ENCODE measurements around the gene LY6G5C. TPM values are rescaled to one million over a fixed set of nuclear protein-coding genes. Genes with fewer than 3 reads are reported as not detected.

LY6G5C gene
- total RNA-seq, 1 experiment from 2014 or later: 2.6 TPM

- no peak overlapping the region for H3K4me2 ChIP-seq
Observed at GRCh38 chr6:31689249-31690110, 8.6 kb upstream of the LY6G5C start.

DNA sequence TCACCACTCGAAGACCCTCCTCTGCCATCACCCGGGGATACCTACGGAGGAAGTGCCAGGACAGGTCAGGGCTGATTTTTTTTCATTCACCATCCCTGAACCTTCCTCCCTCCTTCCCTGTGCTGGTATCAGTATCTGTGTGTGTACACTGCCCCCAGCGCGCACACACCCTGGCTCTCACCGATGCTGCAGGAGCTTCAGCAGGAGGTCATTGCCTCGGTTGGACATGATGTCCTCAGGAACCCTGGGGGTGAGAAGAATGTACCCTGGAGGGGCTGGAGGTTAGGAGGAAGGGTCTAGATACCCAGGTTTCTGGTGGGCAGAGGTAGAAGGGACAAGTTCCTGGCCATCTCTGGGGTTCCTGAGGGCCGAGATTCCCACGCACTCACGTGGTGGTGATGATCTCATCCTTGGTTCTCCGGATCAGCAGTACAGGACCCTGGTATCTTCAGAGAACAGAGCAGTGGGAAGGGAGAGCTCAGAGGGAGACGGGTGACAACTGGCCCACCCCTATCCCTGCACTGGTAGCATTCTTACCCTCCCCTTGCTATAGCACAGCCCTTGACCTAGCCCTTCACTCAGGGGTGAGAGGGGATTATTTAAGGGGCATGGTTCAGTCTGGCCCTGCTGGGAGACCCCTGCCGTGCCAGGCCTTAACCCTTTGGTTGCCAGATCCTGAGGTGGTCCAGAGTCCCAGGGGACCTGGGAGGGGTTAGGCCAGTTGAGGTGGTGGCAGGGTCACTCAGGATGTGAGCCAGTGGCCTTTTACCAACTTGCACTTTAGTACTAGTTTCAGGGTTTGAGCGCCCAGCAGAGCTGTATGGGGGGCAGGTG lies 7.2 kb upstream of the LY6G5C start:
- H3K79me2 ChIP-seq (ENCODE audit: low read depth): no peaks in the 10 kb centered on the region
- no peak overlapping the region for H2AFZ ChIP-seq
- H3K27ac ChIP-seq: no peak overlapping the region
- no peak for DNase-seq
- H3K4me1 ChIP-seq (replicated peaks; ENCODE audit: insufficient read depth): no peaks in the 10 kb centered on the region; the same call in 1 of the 2 replicates
- no peak overlapping the region for H3K4me3 ChIP-seq
- no peaks in the 10 kb centered on the region for H3K9me3 ChIP-seq (ENCODE audit: insufficient read depth, low read depth)
- ChIA-PET POLR2A (ENCODE audit: unreplicated experiment) (no interaction called here), CTCF (interaction anchor here (1.0 kb wide), 1 partner anchor 50 kb away, joined by 3 read pairs; no protein-coding TSS in a partner anchor)
- H3K27me3 ChIP-seq (ENCODE audit: insufficient read depth, low read depth): no peaks in the 10 kb centered on the region
- intact Hi-C loops (cut with micrococcal nuclease; ENCODE audit: unreplicated experiment): loop anchor here (10.0 kb wide), 1 partner anchor 187 kb away; the partner anchor contains the start of gene SLC44A4
- H3K36me3 ChIP-seq (ENCODE audit: low read depth): no peaks in the 10 kb centered on the region
- TF ChIP-seq CTCF (conservative IDR thresholded peaks at IDR 0.05): no peak
- no TSS peak for BruUV-seq (replicated peaks)
- H3K9me2 ChIP-seq (ENCODE audit: insufficient read depth): no peaks in the 10 kb centered on the region
- no peaks in the 10 kb centered on the region for H4K20me1 ChIP-seq (ENCODE audit: insufficient read depth)
- H3F3A ChIP-seq (ENCODE audit: insufficient read depth, low read depth): no peaks in the 10 kb centered on the region; the same call in 1 of the 2 replicates
- H3K4me2 ChIP-seq: no peak overlapping the region

More at GRCh38 chr6:31689249-31690110, 8.6 kb upstream of the LY6G5C start:
- intact Hi-C loops (cut with micrococcal nuclease; ENCODE audit: unreplicated experiment): loop anchor here (10.0 kb wide), 1 partner anchor 185 kb away; the partner anchor contains the start of gene SLC44A4
- no TSS peak for BruUV-seq (replicated peaks)
- Histone ChIP-seq H3K9me3 (ENCODE audit: insufficient read depth, low read depth) (no peaks in the 10 kb centered on the region), H3K4me3 (no peak overlapping the region), H2AFZ (no peak overlapping the region), H3K27ac (no peak overlapping the region), H3F3A (ENCODE audit: insufficient read depth, low read depth) (no peaks in the 10 kb centered on the region; the same call in 1 of the 2 replicates), H3K9me2 (ENCODE audit: insufficient read depth) (no peaks in the 10 kb centered on the region), H3K27me3 (ENCODE audit: insufficient read depth, low read depth) (no peaks in the 10 kb centered on the region), H4K20me1 (ENCODE audit: insufficient read depth) (no peaks in the 10 kb centered on the region), H3K36me3 (ENCODE audit: low read depth) (no peaks in the 10 kb centered on the region), H3K79me2 (ENCODE audit: low read depth) (no peaks in the 10 kb centered on the region), H3K4me1 (replicated peaks; ENCODE audit: insufficient read depth) (no peaks in the 10 kb centered on the region; the same call in 1 of the 2 replicates)
- DNase-seq: no peak
- POLR2A ChIA-PET (ENCODE audit: unreplicated experiment): no interaction called here
- TF ChIP-seq EZH2 (IDR thresholded peaks at IDR 0.05; ENCODE audit: low read depth) (no peak), CTCF (conservative IDR thresholded peaks at IDR 0.05) (peak; percentile 47; the same call in 1 of the 2 replicates)
- CTCF ChIA-PET: no interaction called here

- ChIA-PET POLR2A (ENCODE audit: unreplicated experiment) (no interaction called here), CTCF (interaction anchor here (1.0 kb wide), 1 partner anchor 51 kb away, joined by 3 read pairs; no protein-coding TSS in a partner anchor)
- Histone ChIP-seq H2AFZ (no peak overlapping the region), H3K36me3 (ENCODE audit: low read depth) (no peaks in the 10 kb centered on the region), H3K9me3 (ENCODE audit: insufficient read depth, low read depth) (no peaks in the 10 kb centered on the region), H3K9me2 (ENCODE audit: insufficient read depth) (no peaks in the 10 kb centered on the region), H3K27ac (no peak overlapping the region), H3K79me2 (ENCODE audit: low read depth) (no peaks in the 10 kb centered on the region), H3F3A (ENCODE audit: insufficient read depth, low read depth) (peaks cover under 1% of the 10 kb centered on the region; the same call in 1 of the 2 replicates), H3K4me3 (no peak overlapping the region), H3K4me1 (replicated peaks; ENCODE audit: insufficient read depth) (no peaks in the 10 kb centered on the region; the same call in 1 of the 2 replicates), H4K20me1 (ENCODE audit: insufficient read depth) (no peaks in the 10 kb centered on the region), H3K4me2 (no peak overlapping the region), H3K27me3 (ENCODE audit: insufficient read depth, low read depth) (no peaks in the 10 kb centered on the region)
- no peak for DNase-seq
- no TSS peak for BruUV-seq (replicated peaks)
- intact Hi-C loops (cut with micrococcal nuclease; ENCODE audit: unreplicated experiment): loop anchor here (10.0 kb wide), 1 partner anchor 187 kb away; the partner anchor contains the start of gene SLC44A4
- TF ChIP-seq CTCF (conservative IDR thresholded peaks at IDR 0.05) (no peak), EZH2 (IDR thresholded peaks at IDR 0.05; ENCODE audit: low read depth) (no peak)
Observed at GRCh38 chr6:31687321-31687720, 6.5 kb upstream of the LY6G5C start.

Data from PC-9 (cell line).